ENCODE data around the gene SLCO2A1. TPM values are rescaled to one million over a fixed set of nuclear protein-coding genes. Genes with fewer than 3 reads are reported as not detected.

Gene SLCO2A1
- total RNA-seq, 1 donor = under 0.01 TPM

DNA sequence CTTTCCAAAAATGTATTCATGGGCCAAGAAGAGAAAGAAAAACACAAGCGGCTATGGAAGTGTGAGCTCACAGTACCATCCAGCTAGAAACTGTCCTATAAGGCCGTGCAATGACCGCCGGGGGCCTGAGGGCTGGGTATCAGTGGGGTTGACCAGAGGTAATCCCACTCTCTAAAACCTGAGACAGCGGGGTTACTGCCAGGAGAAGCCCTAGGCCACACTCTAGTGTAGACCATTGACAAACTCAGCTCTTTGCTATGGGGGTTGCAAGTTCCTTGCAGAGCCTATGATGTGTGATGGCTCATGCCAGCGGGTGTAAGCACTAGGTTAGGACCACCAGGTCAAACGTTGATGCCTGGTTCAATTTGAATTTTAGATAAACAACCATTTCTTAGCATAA, 25.9 kb upstream of the SLCO2A1 start:
- TF ChIP-seq, protein P1, sequence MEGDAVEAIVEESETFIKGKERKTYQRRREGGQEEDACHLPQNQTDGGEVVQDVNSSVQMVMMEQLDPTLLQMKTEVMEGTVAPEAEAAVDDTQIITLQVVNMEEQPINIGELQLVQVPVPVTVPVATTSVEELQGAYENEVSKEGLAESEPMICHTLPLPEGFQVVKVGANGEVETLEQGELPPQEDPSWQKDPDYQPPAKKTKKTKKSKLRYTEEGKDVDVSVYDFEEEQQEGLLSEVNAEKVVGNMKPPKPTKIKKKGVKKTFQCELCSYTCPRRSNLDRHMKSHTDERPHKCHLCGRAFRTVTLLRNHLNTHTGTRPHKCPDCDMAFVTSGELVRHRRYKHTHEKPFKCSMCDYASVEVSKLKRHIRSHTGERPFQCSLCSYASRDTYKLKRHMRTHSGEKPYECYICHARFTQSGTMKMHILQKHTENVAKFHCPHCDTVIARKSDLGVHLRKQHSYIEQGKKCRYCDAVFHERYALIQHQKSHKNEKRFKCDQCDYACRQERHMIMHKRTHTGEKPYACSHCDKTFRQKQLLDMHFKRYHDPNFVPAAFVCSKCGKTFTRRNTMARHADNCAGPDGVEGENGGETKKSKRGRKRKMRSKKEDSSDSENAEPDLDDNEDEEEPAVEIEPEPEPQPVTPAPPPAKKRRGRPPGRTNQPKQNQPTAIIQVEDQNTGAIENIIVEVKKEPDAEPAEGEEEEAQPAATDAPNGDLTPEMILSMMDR (IDR thresholded peaks at IDR 0.05; ENCODE audit: insufficient read depth, low read length) = no peak
- no peak overlapping the region for H3K4me3 ChIP-seq (ENCODE audit: low read depth, low read length)
- no peak for DNase-seq (ENCODE audit: low read depth)

DNA sequence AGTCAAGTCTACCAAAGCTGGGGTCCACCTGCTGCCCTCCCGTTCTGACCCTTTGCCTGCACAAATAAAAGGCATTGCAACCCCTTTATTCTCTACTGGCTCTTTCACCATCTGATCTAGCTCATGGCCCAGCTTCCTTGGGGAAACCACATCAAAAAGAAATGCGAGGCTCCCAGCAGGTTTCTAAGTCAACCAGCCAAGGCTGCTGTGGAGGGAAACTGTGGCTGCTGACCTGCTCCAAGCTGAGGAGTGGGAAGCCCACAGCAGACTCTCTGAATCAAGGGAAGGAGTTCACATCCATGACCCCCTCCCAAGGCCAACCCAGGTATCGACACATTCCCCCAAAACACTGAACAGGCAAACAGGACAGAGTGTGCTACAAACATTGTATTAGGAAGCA, 25.2 kb upstream of the SLCO2A1 start:
- no peak for DNase-seq (ENCODE audit: low read depth)
- TF ChIP-seq, protein P1 (IDR thresholded peaks at IDR 0.05; ENCODE audit: insufficient read depth, low read length) = no peak
- H3K4me3 ChIP-seq (ENCODE audit: low read depth, low read length) = no peak overlapping the region

DNA sequence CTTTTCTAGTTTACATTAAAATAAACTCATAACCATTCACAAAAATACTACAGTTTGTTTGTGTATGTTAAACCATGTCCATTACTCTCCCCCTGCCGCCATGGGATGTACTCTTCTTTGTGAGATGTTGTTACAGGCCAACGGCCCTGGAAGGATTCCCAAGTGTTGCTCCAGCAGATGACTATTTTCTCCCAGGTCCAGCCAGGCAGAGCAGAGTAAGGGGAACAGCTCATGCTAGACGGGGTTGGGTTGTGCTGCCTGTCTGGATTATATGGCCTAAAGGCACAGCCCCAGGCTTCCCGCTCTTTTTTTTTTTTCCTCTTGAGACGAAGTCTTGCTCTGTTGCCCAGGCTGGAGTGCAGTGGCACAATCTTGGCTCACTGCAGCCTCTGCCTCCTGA, 24.5 kb upstream of the SLCO2A1 start:
- TF ChIP-seq, protein P1 (IDR thresholded peaks at IDR 0.05; ENCODE audit: insufficient read depth, low read length) = no peak
- peak; percentile 61 for DNase-seq (ENCODE audit: low read depth)
- no peak overlapping the region for H3K4me3 ChIP-seq (ENCODE audit: low read depth, low read length)

DNA sequence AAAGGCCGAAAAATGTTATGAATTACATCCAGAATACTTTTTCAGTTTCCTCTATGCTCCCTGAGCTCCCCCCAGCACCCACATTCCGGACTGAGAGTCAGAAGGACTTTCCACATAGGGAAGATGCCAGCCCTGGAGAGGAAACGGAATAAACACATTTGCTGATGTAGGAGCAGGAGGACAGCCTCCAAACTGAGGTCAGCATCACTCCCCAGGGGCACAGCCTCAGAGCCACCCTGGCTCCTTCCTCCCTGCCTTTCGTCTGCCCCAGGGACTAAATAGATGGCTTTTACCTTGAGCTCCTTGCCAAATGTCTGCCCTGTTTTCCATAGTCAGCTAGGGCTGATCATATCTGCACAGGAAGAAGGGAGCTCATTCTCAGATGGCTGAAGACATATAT, 22.6 kb upstream of the SLCO2A1 start:
- DNase-seq (ENCODE audit: low read depth) = no peak
- no peak overlapping the region for H3K4me3 ChIP-seq (ENCODE audit: low read depth, low read length)

DNA sequence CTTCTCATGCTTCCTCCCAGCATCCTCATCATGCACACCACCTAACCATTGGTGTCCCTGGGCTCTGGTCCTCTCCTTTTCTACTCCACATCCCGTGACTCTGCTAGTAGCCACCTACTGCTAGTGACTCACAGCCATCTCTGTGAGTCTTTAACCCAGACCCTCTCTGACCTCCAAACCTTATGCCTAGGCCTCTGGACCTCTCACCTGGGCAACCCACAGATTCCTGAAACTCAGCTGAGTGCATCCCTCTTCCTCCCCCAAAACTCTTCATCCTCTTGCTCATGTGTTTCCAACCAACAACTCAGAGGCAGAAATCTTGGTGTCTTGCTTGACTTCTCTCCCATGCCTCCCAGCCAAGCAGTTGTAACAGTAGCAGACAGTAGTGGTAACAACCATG, 20.0 kb upstream of the SLCO2A1 start:
- no peak for DNase-seq (ENCODE audit: low read depth)
- TF ChIP-seq, protein P1 (IDR thresholded peaks at IDR 0.05; ENCODE audit: insufficient read depth, low read length) = no peak
- no peak overlapping the region for H3K4me3 ChIP-seq (ENCODE audit: low read depth, low read length)

More for the DNA sequence above, 22.6 kb upstream of the SLCO2A1 start:
- TF ChIP-seq, protein P1 (IDR thresholded peaks at IDR 0.05; ENCODE audit: insufficient read depth, low read length) = no peak

DNA sequence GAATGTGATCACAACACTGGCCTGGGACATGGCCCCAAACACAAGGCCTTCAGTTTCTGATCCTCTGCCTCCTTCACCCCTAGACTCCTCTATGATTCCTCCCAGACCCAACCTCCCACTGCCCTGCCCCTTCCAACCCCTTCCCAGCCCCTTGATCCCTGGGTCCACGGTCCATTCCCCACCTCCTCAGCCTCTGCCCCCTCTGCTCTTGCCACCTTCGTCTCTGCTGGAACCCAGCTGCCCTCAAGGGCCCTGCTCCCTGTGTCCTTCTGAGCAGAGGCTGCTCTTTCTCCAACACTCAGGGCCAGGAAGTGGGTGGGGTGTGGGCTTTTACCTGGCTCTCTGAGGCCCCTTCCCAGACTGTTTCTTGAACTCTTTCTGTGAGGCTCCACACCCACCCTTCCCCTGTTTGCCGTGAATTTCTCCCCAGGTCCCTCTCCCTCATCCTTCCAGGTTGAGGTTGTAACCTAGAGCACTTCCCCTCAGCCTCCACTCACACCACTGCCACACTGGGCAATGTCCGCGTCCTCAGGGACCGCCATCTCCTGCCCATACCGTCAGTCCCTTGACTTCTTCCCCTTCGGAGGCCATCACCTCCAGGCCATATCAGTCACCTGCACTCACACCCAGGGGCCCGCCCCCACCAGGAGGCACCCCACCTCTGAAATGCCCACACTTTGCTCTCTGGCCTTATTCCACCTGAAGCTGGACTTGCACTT, 18.7 kb upstream of the SLCO2A1 start:
- TF ChIP-seq, protein P1 (IDR thresholded peaks at IDR 0.05; ENCODE audit: insufficient read depth, low read length) = no peak
- DNase-seq (ENCODE audit: low read depth) = no peak
- H3K4me3 ChIP-seq (ENCODE audit: low read depth, low read length) = no peak overlapping the region

DNA sequence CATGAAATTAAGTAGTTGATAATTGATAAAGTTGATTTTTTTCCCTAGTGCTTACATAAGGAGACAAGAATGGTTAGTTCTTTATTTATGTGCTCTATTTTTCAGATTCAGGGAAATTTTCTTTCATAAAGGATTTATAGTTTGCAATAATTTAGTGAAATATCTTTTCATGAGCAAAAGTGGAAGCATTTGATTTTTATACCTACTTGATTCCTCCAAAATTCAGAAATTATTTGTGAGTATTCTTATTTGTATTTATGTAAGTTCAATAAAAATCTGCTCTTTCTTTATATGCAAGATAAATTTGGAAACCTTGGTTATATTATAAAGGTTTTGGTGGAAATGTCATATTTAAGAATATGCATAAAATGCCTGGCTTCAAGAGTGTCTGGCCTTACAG, 14.7 kb upstream of the SLCO2A1 start:
- no peak for DNase-seq (ENCODE audit: low read depth)
- TF ChIP-seq, protein P1 (IDR thresholded peaks at IDR 0.05; ENCODE audit: insufficient read depth, low read length) = no peak
- H3K4me3 ChIP-seq (ENCODE audit: low read depth, low read length) = no peak overlapping the region
